ENCODE measurements around the gene CKLF.
A peak's percentile ranks its signal among the peaks of the same experiment; 100 is the strongest.
"Not testable (repeated sequence)": the region's sequence is repeated elsewhere in the genome, so short reads cannot be mapped to it uniquely, and the experiment has no call there.

Gene CKLF, protein sequence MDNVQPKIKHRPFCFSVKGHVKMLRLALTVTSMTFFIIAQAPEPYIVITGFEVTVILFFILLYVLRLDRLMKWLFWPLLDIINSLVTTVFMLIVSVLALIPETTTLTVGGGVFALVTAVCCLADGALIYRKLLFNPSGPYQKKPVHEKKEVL

DNA sequence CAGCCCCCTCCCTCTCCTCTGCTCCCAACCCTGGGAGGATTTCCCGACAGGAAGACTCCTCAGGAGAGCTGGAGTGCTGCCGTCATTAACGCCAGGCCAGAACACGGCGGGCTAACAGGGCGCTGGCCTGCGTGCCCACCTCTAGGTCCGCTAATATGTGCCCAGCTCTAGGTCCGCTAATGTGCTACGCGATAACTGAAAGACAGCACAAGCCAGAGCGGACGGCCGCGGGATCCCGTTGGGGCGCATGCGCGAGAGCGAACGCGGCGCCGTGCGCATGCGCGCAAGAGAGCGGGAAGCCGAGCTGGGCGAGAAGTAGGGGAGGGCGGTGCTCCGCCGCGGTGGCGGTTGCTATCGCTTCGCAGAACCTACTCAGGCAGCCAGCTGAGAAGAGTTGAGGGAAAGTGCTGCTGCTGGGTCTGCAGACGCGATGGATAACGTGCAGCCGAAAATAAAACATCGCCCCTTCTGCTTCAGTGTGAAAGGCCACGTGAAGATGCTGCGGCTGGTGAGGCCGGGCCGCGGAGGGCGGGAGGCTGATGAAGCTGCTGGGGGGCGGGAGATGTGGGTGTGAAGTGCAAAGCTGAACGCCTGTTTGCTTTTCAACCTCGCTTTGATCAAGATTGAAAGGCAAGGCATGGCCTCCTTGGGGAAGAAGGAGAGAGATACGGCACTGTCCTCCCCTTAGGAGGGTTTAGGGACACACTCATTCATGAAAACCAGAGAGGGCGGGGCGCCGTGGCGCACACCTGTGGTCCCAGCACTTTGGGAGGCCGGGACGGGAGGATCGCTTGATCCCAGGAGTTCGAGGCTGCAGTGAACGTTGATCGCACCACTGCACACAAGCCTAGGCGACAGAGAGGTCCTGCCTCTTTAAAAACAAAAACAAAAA is at the start of gene CKLF:
TSS of gene CKLF (plus strand) at position 291 of the 892 bp plus-strand sequence. CDS start at position 431, 140 bp downstream.
- peak; percentile 88 for DNase-seq (ENCODE audit: low read depth)

DNA sequence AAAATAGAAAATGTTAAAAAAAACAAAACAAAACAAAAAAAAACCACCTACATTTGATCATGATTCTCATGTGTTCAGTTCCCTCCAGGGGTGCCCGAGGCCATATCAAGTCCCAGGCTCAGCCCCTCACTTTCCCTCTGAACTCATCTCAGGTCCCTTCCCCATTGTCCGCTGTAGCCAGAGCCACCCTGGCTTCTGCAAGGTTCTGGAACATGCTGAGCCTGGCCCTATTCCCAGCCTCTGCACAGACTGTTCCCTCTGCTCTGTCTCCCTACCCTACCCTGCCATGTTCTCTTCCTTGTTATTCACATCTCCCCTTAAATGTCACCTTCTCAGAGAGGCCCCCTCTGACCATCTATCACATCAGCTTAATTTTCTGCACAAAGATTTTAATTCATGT is 49.3 kb upstream of the CKLF start:
- DNase-seq (ENCODE audit: low read depth) = no peak

DNA sequence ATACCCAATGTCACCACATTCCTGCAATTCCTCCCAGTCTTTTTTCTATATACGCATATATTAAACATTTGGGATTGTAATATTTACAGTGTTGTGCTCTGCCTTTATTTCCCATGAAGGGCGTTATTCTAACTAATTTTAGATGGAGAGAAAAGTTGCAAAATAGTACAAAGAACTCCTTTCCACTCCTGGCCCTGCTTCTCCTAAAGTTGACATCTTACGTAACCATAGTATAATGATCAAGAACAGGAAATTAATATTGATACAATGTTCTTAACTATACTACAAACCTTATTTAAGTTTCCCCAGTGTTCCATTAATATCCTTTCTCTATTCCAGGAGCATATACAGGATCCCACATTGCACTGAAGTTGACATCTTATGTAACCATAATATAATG is 48.8 kb upstream of the CKLF start:
- no peak for DNase-seq (ENCODE audit: low read depth)

DNA sequence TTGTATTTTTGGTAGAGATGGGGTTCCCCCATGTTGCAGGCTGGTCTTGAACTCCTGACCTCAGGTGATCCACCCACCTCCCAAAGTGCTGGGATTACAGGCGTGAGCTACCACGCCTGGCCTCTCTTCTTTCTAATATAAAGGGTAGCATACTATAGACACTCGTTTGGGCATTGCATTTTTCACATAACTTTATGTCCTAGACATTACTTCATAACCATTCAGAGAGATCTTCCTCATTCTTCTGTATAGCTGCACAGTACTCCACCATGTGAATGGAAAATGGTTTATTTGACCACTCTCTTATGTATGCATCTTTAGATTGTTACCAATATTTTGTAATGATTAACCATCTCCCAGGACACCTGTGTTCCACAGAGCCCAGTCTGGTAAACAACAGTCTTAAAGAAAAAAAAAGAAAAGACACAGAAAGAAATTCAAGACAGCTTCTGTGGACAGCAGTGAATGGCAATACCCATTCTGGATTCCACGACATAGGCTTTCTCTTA is 44.6 kb upstream of the CKLF start:
- DNase-seq (ENCODE audit: low read depth) = no peak

DNA sequence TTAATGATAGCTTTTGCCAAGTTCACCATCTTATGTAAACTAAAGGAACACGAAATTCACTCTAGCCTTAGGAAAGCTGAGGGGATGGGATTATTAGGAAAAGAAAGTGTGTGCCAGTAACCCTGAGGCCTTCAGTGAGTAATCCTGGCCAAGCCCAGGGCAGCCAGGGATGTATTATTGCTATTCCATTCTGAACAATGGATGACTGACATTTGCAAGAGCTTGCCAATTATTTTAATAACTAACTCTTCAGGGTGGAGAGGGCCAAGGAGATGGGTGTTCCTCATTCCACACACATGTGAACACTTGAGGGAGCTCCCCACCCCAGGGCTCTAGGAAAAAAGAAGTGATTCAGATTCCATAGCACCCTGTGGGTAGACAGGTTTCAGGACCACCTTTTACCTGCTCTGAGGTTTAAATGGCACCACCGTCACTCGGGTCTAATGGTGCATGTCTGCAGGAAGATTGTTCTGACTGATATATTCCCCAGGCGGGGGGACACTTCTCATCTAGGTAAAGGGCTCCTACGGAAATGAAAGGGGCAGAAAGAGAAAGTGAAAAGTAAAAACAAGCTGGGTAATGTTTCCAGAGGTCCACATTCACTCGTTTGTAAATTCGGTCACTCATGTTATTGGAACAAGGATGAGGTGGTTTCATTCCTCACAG is 44.0 kb upstream of the CKLF start:
- peak; percentile 56 for DNase-seq (ENCODE audit: low read depth)

DNA sequence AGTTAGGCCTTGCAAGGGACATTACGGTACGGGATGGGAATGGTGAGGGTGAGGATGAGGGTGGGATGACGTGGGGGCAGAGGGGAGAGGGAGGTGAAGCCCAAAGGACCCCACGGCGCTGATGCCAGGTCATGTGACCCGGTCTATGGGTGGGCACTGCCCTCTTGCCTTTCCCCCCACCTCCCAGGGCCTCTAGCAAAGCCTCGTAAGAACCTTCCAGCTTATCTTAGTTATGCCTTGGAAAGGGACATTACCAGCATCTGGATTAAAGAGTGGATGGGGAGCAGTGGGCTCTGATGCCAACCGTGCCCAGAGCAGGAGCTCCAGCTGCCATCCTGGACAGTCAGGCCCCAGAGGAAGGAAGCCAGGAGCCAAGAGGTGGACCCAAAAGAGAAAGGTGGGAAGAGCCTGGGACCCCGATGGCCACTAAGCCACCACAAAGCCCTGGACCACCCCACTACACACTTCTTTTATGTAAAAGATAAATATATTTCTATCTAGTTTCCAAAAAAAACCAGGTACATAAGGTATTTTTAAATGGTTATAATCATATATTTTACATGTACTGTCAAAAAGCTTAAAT is 43.4 kb upstream of the CKLF start:
- DNase-seq (ENCODE audit: low read depth) = no peak

DNA sequence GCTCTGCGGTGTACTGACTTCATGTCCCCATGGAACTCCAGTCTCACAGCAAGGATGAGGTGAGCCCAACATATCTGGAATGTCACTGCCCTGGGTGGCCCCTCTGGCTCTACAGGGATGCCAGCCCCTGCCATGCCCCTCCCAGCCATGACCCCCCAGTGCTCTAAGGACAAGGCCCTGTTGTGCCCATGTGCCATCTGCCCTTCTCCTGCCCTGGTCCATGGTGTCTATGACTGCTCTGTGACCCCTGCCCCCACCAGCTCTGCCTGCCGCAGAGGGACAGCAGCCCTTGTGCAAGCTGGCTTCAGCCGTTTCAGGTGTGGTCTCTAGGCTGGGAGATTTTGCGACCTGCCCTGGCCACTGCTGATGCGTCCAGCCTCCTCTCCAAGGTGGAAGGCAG is 42.8 kb upstream of the CKLF start:
- no peak for DNase-seq (ENCODE audit: low read depth)

DNA sequence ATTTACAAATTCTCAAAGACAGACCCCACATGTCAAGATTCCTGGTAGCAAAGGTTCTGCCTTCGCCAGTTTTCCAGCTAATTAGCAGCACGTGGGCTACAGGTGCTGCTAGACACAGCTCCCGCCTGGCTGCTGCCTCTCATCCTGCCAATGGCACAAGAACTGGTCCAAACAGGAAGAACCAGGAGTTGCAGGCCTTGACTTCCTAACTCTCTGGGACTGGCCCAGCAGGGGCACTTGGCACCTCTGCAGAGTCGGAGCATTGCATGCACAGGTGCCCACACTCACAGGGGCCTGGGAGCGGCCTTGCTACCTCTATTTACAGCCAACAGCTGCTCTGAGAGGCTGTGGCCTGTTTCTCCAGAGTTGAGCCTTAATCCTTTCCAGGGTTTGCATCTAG is 42.1 kb upstream of the CKLF start:
- DNase-seq (ENCODE audit: low read depth) = no peak

DNA sequence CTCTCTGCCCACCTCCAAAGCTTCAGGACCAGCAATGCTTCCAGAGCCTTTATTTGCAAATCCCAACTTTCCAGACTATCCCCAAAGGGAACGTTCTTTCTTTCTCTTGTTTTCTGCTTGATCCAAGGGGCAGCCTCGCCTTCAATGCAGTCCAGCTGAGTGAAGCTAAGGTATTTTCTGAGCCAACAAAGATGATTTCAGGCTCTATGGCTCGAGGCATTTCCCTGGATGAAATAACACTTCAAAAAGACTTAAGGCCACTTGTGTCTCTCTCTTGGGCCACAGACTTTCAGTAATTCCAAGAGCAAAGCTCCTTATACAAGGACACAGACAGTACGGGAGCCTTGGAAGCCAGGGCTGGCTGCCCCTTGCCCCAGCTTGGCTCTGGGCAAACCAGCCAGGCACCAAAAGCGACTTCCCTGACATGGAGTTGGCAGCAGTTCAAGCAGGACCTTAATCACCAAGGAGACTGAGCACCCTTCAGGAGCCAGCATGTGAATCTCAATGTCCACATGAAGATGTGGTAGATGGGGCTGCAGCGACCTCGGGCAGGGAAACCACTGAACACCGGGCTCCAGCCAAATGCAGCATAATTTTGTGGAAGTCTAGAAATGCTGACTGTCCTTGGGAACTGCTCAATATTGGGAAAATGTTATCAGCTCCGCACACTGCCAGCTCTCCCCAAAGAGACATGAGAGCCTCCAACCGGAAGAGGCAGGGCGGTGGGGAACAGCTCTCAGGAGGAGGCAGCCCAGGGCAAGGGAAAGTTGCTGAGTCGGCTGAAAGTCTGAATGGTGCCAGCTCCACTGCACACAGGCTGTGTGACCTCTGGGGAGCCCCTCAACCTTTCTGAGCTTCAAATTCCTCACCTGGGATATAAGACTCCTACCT is 41.4 kb upstream of the CKLF start:
- DNase-seq (ENCODE audit: low read depth) = no peak

DNA sequence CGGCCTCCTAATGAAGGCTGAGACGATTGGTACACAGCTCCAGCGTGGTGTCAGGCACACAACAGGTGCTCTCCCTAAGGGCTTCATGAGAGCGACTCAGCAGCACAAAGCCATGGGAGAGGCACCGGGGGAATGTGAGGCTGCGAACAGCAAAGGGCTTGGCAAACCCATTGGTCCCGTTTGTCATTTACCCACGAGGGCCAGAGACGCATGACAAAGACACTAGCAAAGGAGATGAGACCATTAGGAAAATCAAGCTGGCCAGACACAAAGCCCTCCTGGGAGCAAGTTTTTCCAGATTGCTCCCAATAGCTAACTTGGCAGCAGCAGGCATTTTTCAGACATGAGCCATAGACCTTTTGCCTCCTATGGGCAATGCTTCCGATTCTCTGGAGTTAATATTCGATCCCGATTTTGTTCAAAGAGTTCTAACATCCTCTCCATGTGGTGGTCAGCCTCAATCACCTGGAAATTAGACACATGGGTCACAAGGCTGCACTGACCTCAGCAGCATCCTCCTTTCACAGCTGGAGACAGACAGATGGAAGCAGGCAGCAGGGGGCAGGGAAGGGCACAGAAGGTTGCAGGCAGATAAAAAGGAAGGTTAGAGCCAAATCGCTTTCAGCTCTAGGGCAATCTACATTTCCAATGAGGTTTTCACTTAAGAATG is 40.6 kb upstream of the CKLF start:
- peak; percentile 82 for DNase-seq (ENCODE audit: low read depth)

DNA sequence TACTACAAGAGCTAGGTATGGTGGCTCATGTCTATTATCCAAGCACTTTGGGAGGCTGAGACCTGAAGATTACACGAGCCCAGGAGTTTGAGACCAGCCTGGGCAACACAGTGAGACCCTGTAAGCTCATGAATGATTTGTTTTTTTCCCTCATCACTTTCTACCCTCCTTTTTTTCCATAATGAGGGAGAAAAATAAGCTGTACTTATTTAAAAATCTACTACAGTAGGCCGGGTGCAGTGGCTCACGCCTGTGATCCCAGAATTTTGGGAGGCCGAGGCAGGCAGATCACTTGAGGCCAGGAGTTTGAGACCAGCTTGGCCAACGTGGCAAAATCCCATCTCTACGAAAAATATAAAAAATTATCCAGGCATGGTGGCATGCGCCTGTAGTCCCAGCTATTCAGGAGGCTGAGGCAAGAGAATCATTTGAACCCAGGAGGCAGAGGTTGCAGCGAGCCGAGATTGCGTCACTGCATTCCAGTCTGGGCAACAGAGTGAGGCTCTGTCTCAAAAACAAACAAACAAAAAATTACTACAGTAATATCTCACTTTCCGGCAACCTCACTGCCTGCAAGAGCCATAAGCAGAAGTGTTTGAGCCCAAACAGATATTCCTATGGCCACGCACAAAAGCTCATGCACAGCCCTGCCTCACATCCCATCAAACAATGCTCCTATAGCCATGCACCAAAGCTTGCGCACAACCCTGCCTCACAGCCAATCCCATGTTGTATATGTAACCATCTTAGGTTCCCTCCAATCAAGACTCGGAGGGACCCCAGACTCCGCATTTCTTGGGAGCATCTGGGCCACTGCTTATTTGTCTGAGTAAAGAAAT is 39.9 kb upstream of the CKLF start:
- peak; percentile 60 for DNase-seq (ENCODE audit: low read depth)

DNA sequence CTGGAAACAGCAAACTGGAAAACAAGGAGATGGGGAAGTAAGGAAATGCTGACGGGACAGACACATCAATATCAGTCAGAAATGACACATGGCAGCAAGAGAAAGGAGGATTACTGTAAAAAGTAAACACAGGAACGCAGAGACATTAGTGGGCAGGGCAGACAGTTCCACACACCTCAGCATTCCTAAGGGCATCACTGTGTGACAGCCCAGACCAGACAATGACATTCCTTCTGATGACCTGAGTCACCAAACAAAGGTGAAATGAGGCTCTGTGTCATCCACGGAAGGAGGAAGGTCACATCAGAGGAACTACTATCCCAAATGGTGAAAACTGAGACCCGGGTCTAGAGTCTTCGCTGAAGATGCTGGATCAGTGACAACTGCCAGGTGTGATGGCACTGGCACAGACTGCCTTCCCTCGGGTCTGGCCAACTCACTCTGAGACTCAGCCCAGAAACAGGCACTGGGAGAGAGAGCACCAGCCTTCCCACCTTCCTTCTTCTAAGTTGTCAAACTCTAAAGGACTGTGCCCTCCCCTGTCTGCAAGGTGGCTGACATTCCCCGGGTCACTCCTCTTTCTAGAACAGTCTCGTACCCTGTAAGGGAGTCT is 39.2 kb upstream of the CKLF start:
- DNase-seq (ENCODE audit: low read depth) = peak; percentile 46

DNA sequence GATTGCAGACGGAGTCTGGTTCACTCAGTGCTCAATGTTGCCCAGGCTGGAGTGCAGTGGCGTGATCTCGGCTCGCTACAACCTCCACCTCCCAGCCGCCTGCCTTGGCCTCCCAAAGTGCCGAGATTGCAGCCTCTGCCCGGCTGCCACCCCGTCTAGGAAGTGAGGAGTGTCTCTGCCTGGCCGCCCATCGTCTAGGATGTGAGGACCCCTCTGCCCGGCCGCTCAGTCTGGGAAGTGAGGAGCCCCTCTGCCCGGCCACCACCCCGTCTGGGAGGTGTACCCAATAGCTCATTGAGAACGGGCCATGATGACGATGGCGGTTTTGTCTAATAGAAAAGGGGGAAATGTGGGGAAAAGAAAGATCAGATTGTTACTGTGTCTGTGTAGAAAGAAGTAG is 38.0 kb upstream of the CKLF start:
- DNase-seq (ENCODE audit: low read depth) = not testable (repeated sequence)

DNA sequence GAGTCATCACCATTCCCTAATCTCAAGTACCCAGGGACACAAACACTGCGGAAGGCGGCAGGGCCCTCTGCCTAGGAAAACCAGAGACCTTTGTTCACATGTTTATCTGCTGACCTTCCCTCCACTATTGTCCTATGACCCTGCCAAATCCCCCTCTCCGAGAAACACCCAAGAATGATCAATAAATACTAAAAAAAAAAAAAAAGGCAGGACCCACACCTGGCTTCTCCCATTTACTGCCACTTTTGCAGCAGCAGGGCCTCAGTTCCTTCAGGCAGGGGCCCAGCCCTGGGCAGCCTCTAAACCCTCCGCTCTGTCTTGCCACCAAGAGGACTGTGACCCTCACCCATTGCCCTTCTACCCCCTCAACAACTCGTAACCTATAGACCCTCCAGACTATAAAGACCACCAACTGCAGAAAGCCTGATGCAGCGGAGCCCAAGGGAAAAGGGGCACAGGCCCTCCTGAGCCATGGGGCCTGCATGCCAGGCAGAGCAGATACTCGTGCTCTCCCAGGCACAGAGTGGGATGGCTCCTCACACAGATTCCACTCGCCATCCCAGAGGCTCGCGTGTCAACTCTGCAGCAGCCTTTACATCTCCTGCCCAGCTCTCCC is 37.3 kb upstream of the CKLF start:
- not testable (repeated sequence) for DNase-seq (ENCODE audit: low read depth)

DNA sequence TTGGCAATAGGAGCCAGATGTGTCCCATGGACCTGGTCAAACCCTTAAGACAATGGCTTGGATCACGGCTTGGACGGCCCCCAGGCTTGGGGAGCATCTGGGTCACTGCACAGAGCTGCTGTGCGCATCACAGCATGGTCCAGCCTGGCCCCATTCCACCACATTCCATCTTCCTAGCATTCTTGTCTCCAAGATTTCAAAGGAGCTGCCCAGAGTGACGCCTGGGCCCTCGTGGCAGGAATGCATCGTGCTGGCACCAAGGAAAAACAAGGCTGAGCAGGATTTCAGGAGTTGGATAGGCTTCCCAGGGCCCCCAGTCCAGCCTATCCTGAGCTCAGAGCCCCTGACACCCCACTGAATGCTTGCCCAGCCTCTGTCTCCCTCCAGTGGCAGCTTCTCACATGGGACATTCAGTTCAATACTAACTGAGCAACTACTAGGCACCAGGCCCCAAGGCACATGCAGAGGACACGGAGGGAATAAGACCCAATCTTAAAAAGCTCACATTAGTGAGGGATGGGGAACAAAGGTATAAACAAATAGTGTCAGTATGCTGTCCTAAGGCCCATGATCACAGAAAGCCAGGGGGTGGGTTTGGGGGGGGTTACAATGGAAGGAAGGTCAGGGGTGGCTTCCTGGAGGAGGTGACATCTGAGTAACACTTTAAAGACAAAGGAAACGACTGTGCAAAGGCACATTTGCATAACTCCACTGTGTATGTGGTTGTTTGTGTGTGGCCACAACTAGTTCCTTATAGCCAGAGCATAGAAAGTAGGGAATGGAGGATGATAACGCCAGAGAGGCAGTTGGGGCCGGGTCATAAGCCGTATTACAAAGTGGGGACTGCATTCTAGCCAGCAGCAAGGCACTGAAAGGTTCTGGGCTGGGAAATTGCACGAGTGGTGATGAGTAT is 36.5 kb upstream of the CKLF start:
- DNase-seq (ENCODE audit: low read depth) = peak; percentile 70

DNA sequence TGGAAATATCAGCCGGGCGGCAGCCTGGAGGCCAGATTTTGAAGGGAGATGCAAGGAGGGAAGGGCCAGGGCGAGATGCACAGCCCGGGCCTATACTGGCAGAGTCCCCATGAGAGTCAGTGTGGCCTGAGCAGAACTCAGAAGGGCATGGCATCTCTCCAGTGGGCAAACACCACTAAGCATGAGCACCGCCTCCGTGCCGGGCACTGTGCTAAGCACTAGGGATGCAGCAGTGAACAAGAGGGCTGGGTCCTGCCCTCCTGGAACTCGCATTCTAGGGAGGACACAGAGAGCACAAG is 35.9 kb upstream of the CKLF start:
- no peak for DNase-seq (ENCODE audit: low read depth)

DNA sequence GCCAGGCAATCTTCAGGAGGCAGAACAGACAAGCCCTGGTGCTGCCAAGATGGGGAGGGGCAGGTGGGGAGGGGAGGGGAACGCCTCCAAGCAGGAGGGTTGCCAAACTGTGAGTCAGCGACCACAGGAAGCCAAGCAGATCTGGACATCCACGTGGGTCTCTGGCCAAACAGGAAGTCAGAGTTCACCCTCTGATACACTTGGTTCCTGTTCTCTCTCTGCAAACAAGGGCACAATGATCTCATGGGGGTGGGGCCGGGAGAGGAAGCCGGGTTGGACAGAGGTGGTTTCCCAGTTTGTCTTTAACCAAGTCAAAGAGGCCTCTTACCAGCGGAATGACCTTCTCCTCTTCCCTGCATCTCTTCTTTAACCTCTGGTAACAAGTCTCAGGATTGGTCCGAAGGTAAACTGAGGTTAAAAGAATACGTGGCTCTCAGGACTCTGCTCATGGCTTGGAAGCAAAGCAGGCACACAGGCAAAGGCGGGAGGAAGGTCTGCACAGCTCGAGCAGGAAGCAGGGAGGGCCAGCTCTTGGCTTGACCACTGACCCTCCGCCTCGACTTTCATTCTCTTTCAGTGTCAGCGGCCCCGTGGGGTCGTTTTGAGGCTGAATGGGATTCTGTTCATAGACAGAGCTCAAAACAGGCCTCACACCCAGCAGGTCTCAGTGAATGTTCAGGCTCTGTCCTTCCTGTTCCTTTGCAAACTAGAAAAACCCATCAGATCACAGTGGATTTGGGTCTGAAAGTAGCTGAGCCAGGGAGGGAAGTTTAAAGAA is 35.4 kb upstream of the CKLF start:
- peak; percentile 98 for DNase-seq (ENCODE audit: low read depth)
